ENCODE results near the gene CRIP2.

Gene CRIP2

GRCh38 chr14:105489542-105490266 is 15.1 kb downstream of the CRIP2 start:
- peak; percentile 70 for DNase-seq

DNA sequence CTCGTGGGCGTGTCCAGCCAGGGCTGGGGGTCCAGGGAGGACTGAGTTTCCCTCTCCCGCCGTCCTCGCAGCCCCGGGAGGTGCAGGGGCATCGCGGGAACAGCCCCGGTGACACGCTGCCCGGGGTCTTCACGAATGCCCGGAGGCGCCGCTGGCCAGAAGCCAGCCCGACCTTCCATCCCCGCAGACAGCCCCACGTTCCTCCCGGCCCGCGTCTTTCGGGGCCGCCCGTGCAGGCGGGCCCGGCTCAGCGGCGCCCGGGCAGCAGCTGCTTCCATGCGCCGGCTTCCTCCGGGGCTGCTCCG is 15.6 kb downstream of the CRIP2 start:
- no peak for DNase-seq

DNA sequence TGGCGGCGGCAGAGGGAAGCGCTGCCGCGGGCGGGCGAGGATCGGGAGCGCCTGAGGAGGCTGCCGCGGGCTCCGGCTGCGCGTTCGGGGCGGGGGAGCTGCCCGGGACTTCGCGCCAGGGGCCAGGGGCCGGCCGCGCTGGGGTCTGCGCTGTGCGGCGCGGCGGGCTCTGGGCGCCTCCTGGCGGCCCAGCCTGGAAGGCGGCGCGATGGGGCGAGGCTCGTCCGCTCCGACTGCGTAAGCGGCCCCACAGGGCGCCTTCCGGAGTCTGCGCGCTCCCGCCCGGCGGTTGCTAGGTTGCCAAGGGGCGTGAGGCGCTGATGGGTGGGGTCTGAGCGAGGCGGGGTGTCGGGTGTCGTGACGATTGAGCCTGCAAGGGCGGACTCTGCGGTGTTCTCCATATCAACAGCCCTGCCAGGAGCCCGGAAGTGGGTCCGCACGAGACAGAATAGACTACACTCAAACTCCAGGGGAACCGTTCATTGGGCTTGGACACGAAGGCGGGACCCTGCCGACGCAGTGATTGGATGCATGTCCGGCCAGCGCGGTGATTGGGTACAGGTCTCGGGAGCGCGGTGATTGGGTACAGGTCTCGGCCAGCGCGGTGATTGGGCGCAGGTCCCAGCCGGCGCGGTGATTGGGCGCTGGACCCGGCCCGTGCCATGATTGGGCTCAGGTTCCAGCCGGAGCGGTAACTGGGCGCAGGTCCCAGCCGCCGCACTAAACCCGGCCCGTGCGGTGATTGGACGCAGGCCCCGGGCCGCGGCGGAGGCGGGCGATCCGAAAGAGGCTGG is 16.1 kb downstream of the CRIP2 start, which contains the start of gene TEDC1:
TEDC1 (plus strand) TSS at position 675 of the 794 bp plus-strand sequence. CDS start 130 bp downstream, outside the sequence.
- peak; percentile 100 for DNase-seq

GRCh38 chr14:105491366-105491973 is 16.8 kb downstream of the CRIP2 start:
- DNase-seq: peak; percentile 34 to 42

DNA sequence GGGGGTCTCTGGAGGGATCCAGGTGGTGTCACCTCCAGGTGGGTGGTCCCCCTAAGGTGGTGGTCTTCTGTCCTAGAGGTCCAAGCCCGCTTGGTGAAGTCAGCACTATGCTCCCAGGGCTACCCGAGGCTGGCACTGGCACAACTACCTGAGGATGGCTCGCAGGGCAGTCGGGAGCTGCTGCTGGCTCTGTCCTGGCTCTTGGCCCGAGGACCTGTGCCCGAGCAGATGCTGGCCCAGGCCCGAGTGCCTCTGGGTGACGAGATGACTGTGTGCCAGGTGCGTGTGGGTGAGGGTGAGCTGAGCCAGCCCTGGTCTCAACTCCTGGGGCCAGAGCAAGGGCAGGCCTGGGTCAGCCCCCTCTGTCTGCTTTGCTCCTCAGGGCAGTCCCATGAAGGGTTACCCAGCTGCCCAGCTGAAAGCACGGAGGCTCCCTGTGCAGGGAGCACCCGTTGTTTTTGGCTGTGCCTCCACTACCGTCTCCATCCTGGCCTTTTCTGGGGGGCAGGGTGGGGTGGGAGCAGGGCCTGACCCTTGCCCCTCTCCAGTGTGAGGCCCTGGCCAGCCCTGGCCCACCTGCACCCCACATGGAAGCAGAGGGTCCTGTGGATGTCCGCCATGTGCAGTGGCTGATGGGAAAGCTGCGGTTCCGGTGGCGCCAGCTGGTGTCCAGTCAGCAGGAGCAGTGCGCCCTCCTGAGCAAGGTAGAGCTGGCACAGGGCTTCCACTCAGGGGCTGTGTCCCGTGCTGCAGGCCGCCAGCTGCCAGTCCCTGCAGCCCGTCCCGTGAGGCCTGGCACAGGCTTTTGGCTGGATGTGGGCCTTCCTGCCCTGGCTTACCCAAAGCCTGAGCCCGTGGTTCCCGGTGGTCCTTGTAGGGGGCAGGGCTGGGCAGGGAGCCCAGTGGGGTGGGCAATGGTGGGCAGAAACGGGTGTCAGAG is 17.7 kb downstream of the CRIP2 start:
- DNase-seq: no peak

- no peak for DNase-seq
Measured at GRCh38 chr14:105492971-105493871, 18.6 kb downstream of the CRIP2 start.

DNA sequence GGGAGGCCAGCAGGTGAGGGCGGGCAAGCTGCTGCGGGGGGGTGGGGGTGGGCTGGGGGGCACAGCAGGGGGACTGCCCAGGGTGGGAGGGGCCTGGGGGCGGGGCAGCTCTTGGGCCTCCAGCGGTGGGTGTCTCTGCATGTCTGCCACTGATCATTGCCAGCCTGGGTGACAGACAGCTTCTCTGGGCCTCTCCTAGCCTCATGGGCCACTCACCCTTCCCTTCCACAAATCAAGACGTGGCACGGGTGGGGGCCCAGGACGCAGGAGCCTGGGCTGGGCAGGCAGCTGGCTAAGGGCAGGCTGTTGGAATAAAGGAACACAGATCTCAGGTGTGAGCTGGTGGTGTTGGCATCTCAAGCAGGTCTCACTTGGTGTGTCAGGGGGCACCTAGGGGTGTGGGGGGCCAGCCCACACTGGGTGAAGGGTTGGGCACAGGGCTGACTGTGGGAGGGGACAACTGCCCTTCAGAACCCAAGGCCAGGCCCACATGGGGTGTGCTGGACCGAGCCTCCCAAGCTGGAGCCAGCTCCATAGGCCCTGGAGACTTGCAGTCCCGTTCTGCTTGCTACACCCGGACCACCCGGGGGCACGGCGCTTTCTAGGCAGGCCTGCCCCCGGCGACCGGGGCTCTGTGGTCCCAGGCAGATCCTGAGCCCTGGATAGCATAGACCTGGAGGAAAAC is 19.4 kb downstream of the CRIP2 start:
- no peak for DNase-seq

- DNase-seq: no peak
Measured at GRCh38 chr14:105494606-105494929, 19.9 kb downstream of the CRIP2 start.

DNA sequence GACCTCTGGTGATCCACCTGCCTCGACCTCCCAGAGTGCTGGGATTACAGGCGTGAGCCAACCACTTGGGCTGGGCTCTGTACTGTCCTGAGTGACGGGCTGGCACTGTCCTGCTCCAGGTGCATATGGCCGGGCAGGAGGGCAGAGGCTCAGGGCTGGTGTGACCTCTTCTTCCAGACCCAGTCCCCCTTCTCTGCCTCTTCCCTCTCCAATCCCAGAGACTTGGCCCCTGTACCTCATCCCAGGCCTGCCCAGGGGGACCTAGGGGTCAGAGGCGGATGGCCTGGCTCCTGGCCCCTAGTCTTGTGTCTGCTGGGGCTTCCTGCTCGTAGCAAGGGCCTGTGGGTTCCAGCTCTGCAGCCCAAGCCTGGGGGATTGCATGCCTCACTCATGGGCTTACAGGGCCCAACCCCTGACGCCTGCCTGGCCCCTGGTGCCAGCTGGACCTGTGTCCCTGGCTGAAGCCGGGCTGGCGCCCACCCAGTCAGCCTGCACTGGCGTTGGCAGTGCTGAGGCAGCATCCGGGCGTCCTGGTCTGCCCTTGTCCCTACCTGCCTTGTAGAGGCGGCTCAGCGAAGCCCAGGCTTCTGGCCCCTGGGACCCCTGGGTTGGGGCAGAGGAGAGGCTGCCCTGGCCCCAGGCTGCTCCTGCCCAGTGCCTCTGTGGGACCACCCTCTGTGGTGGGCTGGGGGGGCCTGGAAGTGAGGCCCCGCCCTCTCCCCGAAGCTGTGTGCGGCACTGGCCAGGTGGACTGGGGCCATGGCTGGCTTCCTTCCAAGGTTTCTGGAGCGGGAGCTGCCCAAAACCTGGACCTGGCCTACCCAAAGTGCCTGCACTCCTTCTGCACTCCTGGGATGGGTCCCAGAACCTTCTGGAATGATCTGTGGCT is 20.7 kb downstream of the CRIP2 start:
- no peak for DNase-seq

GRCh38 chr14:105495990-105496830 is 21.6 kb downstream of the CRIP2 start:
- DNase-seq: no peak

DNA sequence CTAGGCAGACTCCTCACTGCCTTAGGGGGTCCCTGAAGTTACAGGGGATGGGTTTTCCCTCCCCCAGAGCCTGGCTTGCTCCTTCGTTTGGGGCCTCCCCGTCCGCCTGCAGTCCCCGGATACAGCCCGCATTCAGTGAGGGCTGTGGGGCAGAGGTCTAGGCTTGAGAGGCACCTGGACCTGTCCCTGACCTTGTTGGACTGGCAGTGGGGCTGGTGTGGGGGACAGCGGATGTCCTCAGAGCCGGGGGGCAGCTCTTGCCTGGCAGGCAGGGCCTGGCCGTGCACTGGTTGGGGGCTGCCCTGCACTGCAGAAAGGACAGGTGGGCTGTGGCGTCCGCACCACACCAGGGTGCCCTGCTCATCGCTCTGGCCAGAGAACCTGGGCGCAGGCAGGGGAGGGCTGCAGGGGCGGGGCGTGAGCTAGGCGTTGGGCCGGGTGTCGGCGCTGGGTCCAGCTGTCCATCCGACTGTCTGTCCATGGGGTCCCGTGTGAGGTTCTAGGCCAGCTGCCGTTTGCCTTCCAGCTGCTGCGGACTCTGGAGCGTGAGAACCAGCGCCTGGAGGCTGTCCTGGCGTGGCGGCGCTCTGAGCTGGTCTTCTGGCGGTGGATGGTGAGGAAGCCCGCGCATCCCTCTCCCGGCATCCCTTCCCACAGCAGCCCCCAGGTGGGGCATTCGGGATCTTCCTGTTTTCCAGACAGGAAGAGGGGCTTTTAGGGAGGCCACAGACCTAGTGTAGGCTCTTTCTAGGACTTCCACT is 22.4 kb downstream of the CRIP2 start:
- no peak for DNase-seq

- DNase-seq: no peak
Measured at GRCh38 chr14:105497671-105498429, 23.2 kb downstream of the CRIP2 start.

- DNase-seq: no peak
Measured at GRCh38 chr14:105498430-105499255, 24.0 kb downstream of the CRIP2 start.

- no peak for DNase-seq
Measured at GRCh38 chr14:105499256-105500035, 24.8 kb downstream of the CRIP2 start.

DNA sequence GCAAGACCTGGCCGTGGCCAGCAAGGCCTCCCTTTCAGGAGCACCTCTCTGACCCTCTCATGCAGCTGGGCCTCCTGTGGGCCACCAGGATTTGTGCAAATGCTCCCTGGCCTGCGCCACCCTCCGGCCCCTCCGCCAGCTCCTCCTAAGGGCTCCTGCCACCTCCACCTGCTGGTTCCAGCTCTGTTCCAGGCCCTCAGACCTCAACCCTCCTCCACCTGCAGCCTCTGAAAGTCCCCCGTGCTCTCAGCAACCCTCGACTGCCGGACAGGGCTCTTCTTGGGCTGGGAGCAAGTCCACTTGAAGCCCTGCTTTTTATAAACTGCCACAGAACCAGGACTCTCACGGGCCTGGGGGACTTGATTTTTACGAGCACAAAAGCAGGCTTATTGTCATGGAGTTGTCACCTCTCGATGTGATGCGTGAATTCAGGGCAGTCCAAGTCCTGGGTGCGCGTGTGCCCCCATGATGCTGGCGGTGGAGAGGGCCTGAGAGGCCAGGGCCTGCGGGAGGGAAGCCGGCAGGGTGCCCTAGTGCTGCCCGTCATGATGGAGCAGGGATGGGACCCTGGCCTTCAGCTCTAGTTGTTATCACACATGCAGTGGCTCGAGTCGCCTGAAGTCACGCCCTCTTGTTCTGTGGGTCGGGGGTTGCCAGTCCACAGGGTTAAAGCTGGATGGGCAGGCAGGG is 25.6 kb downstream of the CRIP2 start:
- no peak for DNase-seq

Measured in NCI-H1930 (cell line).